Fibroblast of the aortic adventitia (primary cell): ENCODE results near the gene CSRNP3. TPM values are rescaled to one million over a fixed set of nuclear protein-coding genes. Genes with fewer than 3 reads are reported as not detected.

Experiments
- DNase-seq: peaks from one replicate; pipeline ENCODE4 v3.0.0-alpha.2; 2010; ENCODE audit warnings: low read depth
- H3K4me3 ChIP-seq: 2 replicates; pipeline ENCODE4 v1.5.1; 2011; ENCODE audit warnings: low read depth, mild to moderate bottlenecking, control low read depth, low read length, moderate library complexity
- CTCF ChIP-seq: IDR thresholded peaks from 2 replicates; pipeline ENCODE4 v1.5.1; 2011; ENCODE audit warnings: mild to moderate bottlenecking, low read length, control low read depth, inconsistent platforms; ENCODE audit not compliant: insufficient read depth
- total RNA-seq: library from RNA; depleted of rRNA; stranded (reverse); fragments of >200 nt; gene quantifications from 2 replicates; pipeline ENCODE4 v1.2.3, GENCODE V29; 2012; ENCODE audit warnings: low replicate concordance

Gene CSRNP3
- total RNA-seq, 1 donor: 2.3 TPM

GRCh38 chr2:165573534-165574461 is 104.3 kb downstream of the CSRNP3 start:
- DNase-seq: peak; percentile 5
- TF ChIP-seq CTCF: no peak
- peak overlapping the region; percentile 55 for H3K4me3 ChIP-seq

- DNase-seq: no peak
- H3K4me3 ChIP-seq: no peak overlapping the region
- TF ChIP-seq CTCF: no peak
Observed at GRCh38 chr2:165575044-165575615, 105.6 kb downstream of the CSRNP3 start.

- DNase-seq: no peak
- no peak for TF ChIP-seq CTCF
- H3K4me3 ChIP-seq: no peak overlapping the region
Observed at GRCh38 chr2:165576409-165577154, 107.1 kb downstream of the CSRNP3 start.

GRCh38 chr2:165582409-165582808 is 112.9 kb downstream of the CSRNP3 start:
- DNase-seq: peak; percentile 49
- TF ChIP-seq CTCF: no peak
- H3K4me3 ChIP-seq: no peak overlapping the region

- no peak for DNase-seq
Observed at GRCh38 chr2:165582863-165583506, 113.5 kb downstream of the CSRNP3 start.

More at GRCh38 chr2:165582863-165583506, 113.5 kb downstream of the CSRNP3 start:
- no peak overlapping the region for H3K4me3 ChIP-seq
- no peak for TF ChIP-seq CTCF
